Neural cell (in vitro differentiated cells): Measurements from ENCODE around the gene TSPEAR. TPM values are rescaled to one million over a fixed set of nuclear protein-coding genes. Genes with fewer than 3 reads are reported as not detected.

Experiments
- H2AFZ ChIP-seq: fragments of 200-600, 300-800 bp; sonication (generic), shearing (Covaris generic); 2 replicates; pipeline ENCODE4 v1.6.0; 2014; ENCODE audit warnings: low read depth, mild to moderate bottlenecking, antibody characterized with exemption, low read length, moderate library complexity
- H3F3A ChIP-seq: fragments of 200-600 bp; shearing (Covaris generic); 2 replicates; pipeline ENCODE4 v1.6.1; 2016; ENCODE audit warnings: mild to moderate bottlenecking, moderate library complexity, mixed read lengths, antibody characterized with exemption, low read length; ENCODE audit not compliant: insufficient read depth, poor library complexity, severe bottlenecking
- H3K27ac ChIP-seq: fragments of 200-600, 300-800 bp; sonication (generic), shearing (Covaris generic); 2 replicates; pipeline ENCODE4 v1.5.1; 2014; ENCODE audit warnings: mild to moderate bottlenecking, low read length, moderate library complexity
- H3K27me3 ChIP-seq: fragments of 300-800, 200-600 bp; sonication (generic), shearing (Covaris generic); 2 replicates; pipeline ENCODE4 v1.6.0; 2014; ENCODE audit warnings: mild to moderate bottlenecking, low read depth, low read length, moderate library complexity; ENCODE audit not compliant: insufficient read depth
- H3K36me3 ChIP-seq: fragments of 300-800, 200-600 bp; sonication (generic), shearing (Covaris generic); 2 replicates; pipeline ENCODE4 v1.5.1; 2014; ENCODE audit warnings: mild to moderate bottlenecking, antibody characterized with exemption, low read length, moderate library complexity; ENCODE audit not compliant: insufficient read depth
- H3K4me2 ChIP-seq: fragments of 300-800, 200-600 bp; sonication (generic), shearing (Covaris generic); 2 replicates; pipeline ENCODE4 v1.6.0; 2014; ENCODE audit warnings: mild to moderate bottlenecking, low read length
- H3K4me3 ChIP-seq: fragments of 300-800, 200-600 bp; sonication (generic), shearing (Covaris generic); 2 replicates; pipeline ENCODE4 v1.5.1; 2014; ENCODE audit warnings: mild to moderate bottlenecking, low read length, moderate library complexity
- H3K79me2 ChIP-seq: fragments of 200-600 bp; shearing (Covaris generic); replicated peaks from 2 replicates; pipeline ENCODE4 v1.6.0; 2014; ENCODE audit warnings: mild to moderate bottlenecking, low read length, moderate library complexity; ENCODE audit not compliant: insufficient read depth
- H3K9ac ChIP-seq: fragments of 300-800, 200-600 bp; sonication (generic), shearing (Covaris generic); 2 replicates; pipeline ENCODE4 v1.6.1; 2016; ENCODE audit warnings: mild to moderate bottlenecking, low read length, mixed read lengths
- H3K9me2 ChIP-seq: fragments of 200-600 bp; shearing (Covaris generic); 2 replicates; pipeline ENCODE4 v1.6.1; 2016; ENCODE audit warnings: mild to moderate bottlenecking, low read length, mixed read lengths; ENCODE audit not compliant: insufficient read depth
- H3K9me3 ChIP-seq: fragments of 200-600, 300-800 bp; sonication (generic), shearing (Covaris generic); 2 replicates; pipeline ENCODE4 v1.6.1; 2016; ENCODE audit warnings: mild to moderate bottlenecking, mixed run types, low read length, moderate library complexity, mixed read lengths
- H4K20me1 ChIP-seq: fragments of 200-600 bp; shearing (Covaris generic); 2 replicates; pipeline ENCODE4 v1.6.1; 2016; ENCODE audit warnings: mild to moderate bottlenecking, mixed run types; ENCODE audit not compliant: insufficient read depth
- EP300 ChIP-seq: fragments of 450-650 bp; conservative IDR thresholded peaks from 2 replicates; pipeline ENCODE4 v1.6.1; 2014; ENCODE audit warnings: antibody characterized with exemption, mild to moderate bottlenecking, moderate library complexity; ENCODE audit not compliant: poor library complexity, severe bottlenecking
- EZH2 ChIP-seq: fragments of 200-600, 300-800 bp; shearing (Covaris generic), sonication (generic); IDR thresholded peaks from 2 replicates; pipeline ENCODE4 v1.6.1; 2014; ENCODE audit warnings: antibody characterized with exemption, low read length, borderline replicate concordance, mild to moderate bottlenecking; ENCODE audit not compliant: insufficient read depth, poor library complexity, severe bottlenecking
- MXI1 ChIP-seq: fragments of 450-650 bp; conservative IDR thresholded peaks from 2 replicates; pipeline ENCODE4 v1.6.1; 2014; ENCODE audit warnings: antibody characterized with exemption, mild to moderate bottlenecking; ENCODE audit not compliant: poor library complexity, severe bottlenecking
- POLR2AphosphoS5 ChIP-seq: IDR thresholded peaks from 2 replicates; pipeline ENCODE4 v1.6.1; 2012
- RAD21 ChIP-seq: fragments of 450-650 bp; conservative IDR thresholded peaks from 2 replicates; pipeline ENCODE4 v1.6.1; 2014; ENCODE audit warnings: antibody characterized with exemption, mild to moderate bottlenecking, moderate library complexity
- REST ChIP-seq: IDR thresholded peaks from 2 replicates; pipeline ENCODE4 v1.6.1; 2012; ENCODE audit warnings: borderline replicate concordance
- SMC3 ChIP-seq: fragments of 450-650 bp; conservative IDR thresholded peaks from 2 replicates; pipeline ENCODE4 v1.6.1; 2014; ENCODE audit warnings: antibody characterized with exemption, mild to moderate bottlenecking, moderate library complexity; ENCODE audit not compliant: poor library complexity
- TAF1 ChIP-seq: IDR thresholded peaks from 2 replicates; pipeline ENCODE4 v1.6.1; 2012; ENCODE audit warnings: low read depth
- polyA plus RNA-seq: library from polyadenylated mRNA; depleted of rRNA; stranded (reverse); fragments of >200 nt; gene quantifications from 2 replicates; pipeline ENCODE4 v1.2.3, GENCODE V29; 2014
- TF ChIP-seq, protein P1 (sequence below): fragments of 450-650 bp; IDR thresholded peaks from 2 replicates; pipeline ENCODE4 v1.5.1; 2014; ENCODE audit warnings: antibody characterized with exemption, mild to moderate bottlenecking, moderate library complexity; ENCODE audit not compliant: poor library complexity, severe bottlenecking

The TSPEAR gene
- polyA plus RNA-seq, 1 donor from 2014 or later, result 0.19 TPM

DNA sequence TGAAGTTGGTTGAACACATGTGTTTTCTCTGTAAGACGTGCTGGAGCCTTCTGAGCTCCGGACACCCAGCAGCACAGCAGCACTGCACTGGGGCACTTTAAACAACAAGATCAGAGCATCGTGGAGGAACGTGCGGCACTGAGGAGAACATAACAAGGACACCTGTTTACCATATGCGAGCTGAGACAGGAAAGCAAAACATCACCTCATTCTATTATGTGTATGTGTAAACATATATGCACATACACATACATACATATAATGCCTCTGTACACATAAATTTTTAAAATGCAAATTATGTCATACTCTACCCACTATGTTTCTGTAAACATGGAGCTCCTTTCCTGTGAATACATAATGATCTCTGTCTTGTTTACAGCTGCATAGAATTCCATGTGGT, 115.8 kb downstream of the TSPEAR start:
- Histone ChIP-seq H3K79me2 (no peaks in the 10 kb centered on the region), H3K36me3 (no peaks in the 10 kb centered on the region), H3K4me2 (no peak overlapping the region), H3K4me3 (no peak overlapping the region), H2AFZ (no peak overlapping the region), H3K27me3 (no peaks in the 10 kb centered on the region), H3F3A (no peaks in the 10 kb centered on the region), H3K9me3 (no peaks in the 10 kb centered on the region), H3K9me2 (no peaks in the 10 kb centered on the region), H4K20me1 (no peaks in the 10 kb centered on the region), H3K27ac (no peak overlapping the region), H3K9ac (no peak overlapping the region)
- TF ChIP-seq REST, result no peak
- no peak for TF ChIP-seq MXI1

- H3K9me2 ChIP-seq, result no peaks in the 10 kb centered on the region
- no peaks in the 10 kb centered on the region for H3K36me3 ChIP-seq
- H3K79me2 ChIP-seq, result no peaks in the 10 kb centered on the region
- H3F3A ChIP-seq, result no peaks in the 10 kb centered on the region
- no peak overlapping the region for H3K4me2 ChIP-seq
- no peak overlapping the region for H3K27ac ChIP-seq
- H3K9me3 ChIP-seq, result no peaks in the 10 kb centered on the region
- TF ChIP-seq POLR2AphosphoS5 (no peak), SMC3 (no peak), RAD21 (no peak), TAF1 (no peak), EZH2 (no peak), EP300 (no peak), MXI1 (no peak), REST (no peak)
- TF ChIP-seq, protein P1, sequence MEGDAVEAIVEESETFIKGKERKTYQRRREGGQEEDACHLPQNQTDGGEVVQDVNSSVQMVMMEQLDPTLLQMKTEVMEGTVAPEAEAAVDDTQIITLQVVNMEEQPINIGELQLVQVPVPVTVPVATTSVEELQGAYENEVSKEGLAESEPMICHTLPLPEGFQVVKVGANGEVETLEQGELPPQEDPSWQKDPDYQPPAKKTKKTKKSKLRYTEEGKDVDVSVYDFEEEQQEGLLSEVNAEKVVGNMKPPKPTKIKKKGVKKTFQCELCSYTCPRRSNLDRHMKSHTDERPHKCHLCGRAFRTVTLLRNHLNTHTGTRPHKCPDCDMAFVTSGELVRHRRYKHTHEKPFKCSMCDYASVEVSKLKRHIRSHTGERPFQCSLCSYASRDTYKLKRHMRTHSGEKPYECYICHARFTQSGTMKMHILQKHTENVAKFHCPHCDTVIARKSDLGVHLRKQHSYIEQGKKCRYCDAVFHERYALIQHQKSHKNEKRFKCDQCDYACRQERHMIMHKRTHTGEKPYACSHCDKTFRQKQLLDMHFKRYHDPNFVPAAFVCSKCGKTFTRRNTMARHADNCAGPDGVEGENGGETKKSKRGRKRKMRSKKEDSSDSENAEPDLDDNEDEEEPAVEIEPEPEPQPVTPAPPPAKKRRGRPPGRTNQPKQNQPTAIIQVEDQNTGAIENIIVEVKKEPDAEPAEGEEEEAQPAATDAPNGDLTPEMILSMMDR, result no peak
- no peak overlapping the region for H2AFZ ChIP-seq
- no peak overlapping the region for H3K4me3 ChIP-seq
- no peaks in the 10 kb centered on the region for H3K27me3 ChIP-seq
- H3K9ac ChIP-seq, result no peak overlapping the region
- no peaks in the 10 kb centered on the region for H4K20me1 ChIP-seq
These were observed 116.9 kb downstream of the TSPEAR start for GRCh38 chr21:44594406-44594916.
